ENCODE data around the gene MACF1. TPM values are rescaled to one million over a fixed set of nuclear protein-coding genes. Genes with fewer than 3 reads are reported as not detected.

The MACF1 gene
- total RNA-seq, 1 donor from 2014 or later = 185 TPM

- no peak for DNase-seq (ENCODE audit: low read depth, low spot score)
- Mint-ChIP-seq H3K4me3 (no peak overlapping the region), H3K9me3 (no peaks in the 10 kb centered on the region), H3K4me1 (no peaks in the 10 kb centered on the region), H3K27me3 (ENCODE audit: low read depth) (no peaks in the 10 kb centered on the region), H3K36me3 (ENCODE audit: low read depth) (peaks cover 9% of the 10 kb centered on the region), H3K27ac (ENCODE audit: unreplicated experiment) (no peak overlapping the region)
- no peak for TF ChIP-seq CTCF (conservative IDR thresholded peaks at IDR 0.05)
Observed at GRCh38 chr1:39529901-39530535, 325.5 kb downstream of the MACF1 start.

GRCh38 chr1:39531526-39531925 lies 327.0 kb downstream of the MACF1 start:
- Mint-ChIP-seq H3K27ac (ENCODE audit: unreplicated experiment) (no peak overlapping the region), H3K36me3 (ENCODE audit: low read depth) (peaks cover 9% of the 10 kb centered on the region), H3K27me3 (ENCODE audit: low read depth) (no peaks in the 10 kb centered on the region), H3K4me1 (no peaks in the 10 kb centered on the region), H3K4me3 (no peak overlapping the region), H3K9me3 (no peaks in the 10 kb centered on the region)
- TF ChIP-seq CTCF (conservative IDR thresholded peaks at IDR 0.05) = no peak
- DNase-seq (ENCODE audit: low read depth, low spot score) = no peak

- TF ChIP-seq CTCF (conservative IDR thresholded peaks at IDR 0.05) = no peak
- DNase-seq (ENCODE audit: low read depth, low spot score) = no peak
- Mint-ChIP-seq H3K9me3 (no peaks in the 10 kb centered on the region), H3K27me3 (ENCODE audit: low read depth) (no peaks in the 10 kb centered on the region), H3K4me3 (no peak overlapping the region), H3K36me3 (ENCODE audit: low read depth) (peaks cover 9% of the 10 kb centered on the region), H3K27ac (ENCODE audit: unreplicated experiment) (no peak overlapping the region), H3K4me1 (no peaks in the 10 kb centered on the region)
Observed at GRCh38 chr1:39533442-39533841, 328.9 kb downstream of the MACF1 start.

Other genes starting within 250 kb of the MACF1 start
- 93.3 and 97.9 TPM in 2 replicates for gene AKIRIN1, start 213.4 kb upstream of the MACF1 start, total RNA-seq
- 237 and 256 TPM in 2 replicates for gene NDUFS5, start 178.3 kb upstream of the MACF1 start, total RNA-seq